Right lobe of liver (tissue), 4 donors: Measurements from ENCODE around the gene UBE2QL1.

ENCODE experiments used
- POLR2A ChIP-seq: fragments of 450-650 bp; IDR thresholded peaks from one replicate; pipeline ENCODE4 v1.6.1; 2017; ENCODE audit warnings: antibody characterized with exemption, mild to moderate bottlenecking
- TF ChIP-seq, protein P1 (sequence below), 4 donors: fragments of 200-600 bp in 3 of 4; fragments of 450-650 bp in 1 of 4; IDR thresholded peaks; one replicate each; pipeline versions ENCODE4 v1.5.1 to v1.8.0; 2016 to 2022; ENCODE audit warnings: antibody characterized with exemption in 4 of 4, mild to moderate bottlenecking in 2 of 4
- donor health status: DM: no; HTN: no; CAD: no.
- donor health status: DM: no; HTN: no; CAD: no.
- donor health status: DM: no; HTN: yes; CAD: no.

DNA sequence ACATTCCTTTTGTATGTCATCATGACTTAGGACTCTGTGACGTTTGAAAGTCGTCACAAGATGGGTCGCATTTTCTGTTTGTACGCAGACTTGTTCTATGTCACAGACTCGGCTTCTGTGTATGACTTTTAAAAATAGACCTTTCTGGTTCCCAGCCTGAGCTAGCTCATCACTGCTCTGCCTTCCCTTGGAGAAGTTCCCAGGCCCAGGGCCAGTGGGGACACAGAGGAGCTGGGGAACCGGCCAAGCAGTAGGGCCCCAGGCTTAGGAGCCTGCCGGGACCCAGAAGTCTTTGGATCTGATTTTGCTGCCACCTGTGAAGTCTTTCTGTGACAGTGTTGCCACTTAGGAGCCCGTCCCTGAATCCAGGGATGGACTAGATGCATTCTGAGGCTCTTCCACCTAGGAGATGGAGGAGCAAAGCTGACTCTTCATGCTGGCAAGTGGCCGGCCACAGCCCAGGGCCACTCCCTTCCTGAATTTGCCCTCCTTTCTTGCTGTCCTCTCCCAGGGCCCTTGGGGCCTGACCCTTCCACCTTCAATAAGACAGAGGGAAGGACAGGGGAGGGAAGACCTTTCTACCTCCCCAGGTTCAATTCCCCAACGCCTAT lies 18.1 kb upstream of the UBE2QL1 start:
- no peak for TF ChIP-seq POLR2A
- TF ChIP-seq, protein P1, sequence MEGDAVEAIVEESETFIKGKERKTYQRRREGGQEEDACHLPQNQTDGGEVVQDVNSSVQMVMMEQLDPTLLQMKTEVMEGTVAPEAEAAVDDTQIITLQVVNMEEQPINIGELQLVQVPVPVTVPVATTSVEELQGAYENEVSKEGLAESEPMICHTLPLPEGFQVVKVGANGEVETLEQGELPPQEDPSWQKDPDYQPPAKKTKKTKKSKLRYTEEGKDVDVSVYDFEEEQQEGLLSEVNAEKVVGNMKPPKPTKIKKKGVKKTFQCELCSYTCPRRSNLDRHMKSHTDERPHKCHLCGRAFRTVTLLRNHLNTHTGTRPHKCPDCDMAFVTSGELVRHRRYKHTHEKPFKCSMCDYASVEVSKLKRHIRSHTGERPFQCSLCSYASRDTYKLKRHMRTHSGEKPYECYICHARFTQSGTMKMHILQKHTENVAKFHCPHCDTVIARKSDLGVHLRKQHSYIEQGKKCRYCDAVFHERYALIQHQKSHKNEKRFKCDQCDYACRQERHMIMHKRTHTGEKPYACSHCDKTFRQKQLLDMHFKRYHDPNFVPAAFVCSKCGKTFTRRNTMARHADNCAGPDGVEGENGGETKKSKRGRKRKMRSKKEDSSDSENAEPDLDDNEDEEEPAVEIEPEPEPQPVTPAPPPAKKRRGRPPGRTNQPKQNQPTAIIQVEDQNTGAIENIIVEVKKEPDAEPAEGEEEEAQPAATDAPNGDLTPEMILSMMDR (IDR thresholded peaks at IDR 0.05), result no peak
